Measurements from ENCODE around the gene SPATA31A5.
"Not testable (repeated sequence)": the region's sequence is repeated elsewhere in the genome, so short reads cannot be mapped to it uniquely, and the experiment has no call there.

SPATA31A5 gene

GRCh38 chr9:60914107-60914506 lies at the start of gene SPATA31A5:
TSS of gene SPATA31A5 (plus strand) at chr9:60914407. CDS start at chr9:60914436, 29 bp downstream.
- DNase-seq = not testable (repeated sequence)

- DNase-seq = not testable (repeated sequence)
These were observed 48.8 kb downstream of the SPATA31A5 start for GRCh38 chr9:60962990-60963350.

GRCh38 chr9:60966382-60966781 lies 52.2 kb downstream of the SPATA31A5 start:
- not testable (repeated sequence) for DNase-seq
